Right hindlimb (tissue), 1 donor: ENCODE measurements around the gene TMPRSS13.

Source experiments
- DNase-seq: peaks from one replicate; pipeline ENCODE4 v3.0.0-alpha.2; 2018

The TMPRSS13 gene

GRCh38 chr11:117884994-117885393 is 44.2 kb downstream of the TMPRSS13 start:
- no peak for DNase-seq

GRCh38 chr11:117883063-117883462 is 46.1 kb downstream of the TMPRSS13 start:
- DNase-seq, result no peak

DNA sequence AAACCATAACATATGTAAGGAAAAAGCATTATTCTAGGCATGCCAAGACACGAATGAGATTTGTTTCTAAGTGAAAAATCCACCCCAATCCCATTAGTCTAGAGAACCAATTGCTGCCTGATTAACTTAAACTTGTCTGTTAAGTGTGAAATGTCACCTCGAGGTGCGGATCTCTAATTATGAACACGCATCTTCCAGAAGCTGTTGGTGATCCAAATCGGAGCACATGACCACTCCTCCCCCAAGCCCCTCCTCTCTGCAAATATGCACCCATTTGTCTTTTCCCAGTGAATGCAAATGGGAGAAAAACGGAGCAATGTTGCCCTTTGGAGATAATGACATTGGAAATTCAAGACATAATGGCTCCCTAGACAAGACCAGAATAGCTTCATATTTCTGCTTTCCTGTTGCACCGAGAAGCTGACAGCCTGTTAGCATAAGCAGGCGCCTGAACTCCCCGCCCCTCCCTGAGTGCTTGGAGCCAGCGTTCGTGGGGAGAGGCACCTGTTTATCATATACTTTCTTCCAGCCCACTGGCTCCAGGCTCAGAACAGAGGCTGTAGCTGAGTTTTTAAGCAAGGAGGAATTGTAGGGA is 46.8 kb downstream of the TMPRSS13 start:
- no peak for DNase-seq

DNA sequence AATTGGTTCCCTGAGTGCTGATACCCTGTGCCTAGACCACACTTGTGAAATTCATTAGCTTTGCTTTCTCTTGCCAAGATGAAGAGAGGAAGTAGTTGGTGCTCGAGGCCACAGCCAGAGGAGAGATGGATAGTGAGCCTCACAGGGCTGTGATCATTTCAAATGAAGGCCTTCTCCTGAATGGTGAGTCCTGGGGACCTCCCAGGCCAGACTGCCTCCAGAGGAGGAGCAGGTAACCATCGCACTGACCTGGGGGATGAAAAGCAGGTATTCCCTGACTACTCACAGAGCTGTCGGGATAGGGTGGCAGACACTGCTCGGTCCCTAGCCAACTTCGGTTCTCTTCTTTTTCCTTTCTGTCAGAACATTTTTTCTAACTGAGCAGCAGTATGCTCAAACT is 48.0 kb downstream of the TMPRSS13 start:
- DNase-seq, result no peak

DNA sequence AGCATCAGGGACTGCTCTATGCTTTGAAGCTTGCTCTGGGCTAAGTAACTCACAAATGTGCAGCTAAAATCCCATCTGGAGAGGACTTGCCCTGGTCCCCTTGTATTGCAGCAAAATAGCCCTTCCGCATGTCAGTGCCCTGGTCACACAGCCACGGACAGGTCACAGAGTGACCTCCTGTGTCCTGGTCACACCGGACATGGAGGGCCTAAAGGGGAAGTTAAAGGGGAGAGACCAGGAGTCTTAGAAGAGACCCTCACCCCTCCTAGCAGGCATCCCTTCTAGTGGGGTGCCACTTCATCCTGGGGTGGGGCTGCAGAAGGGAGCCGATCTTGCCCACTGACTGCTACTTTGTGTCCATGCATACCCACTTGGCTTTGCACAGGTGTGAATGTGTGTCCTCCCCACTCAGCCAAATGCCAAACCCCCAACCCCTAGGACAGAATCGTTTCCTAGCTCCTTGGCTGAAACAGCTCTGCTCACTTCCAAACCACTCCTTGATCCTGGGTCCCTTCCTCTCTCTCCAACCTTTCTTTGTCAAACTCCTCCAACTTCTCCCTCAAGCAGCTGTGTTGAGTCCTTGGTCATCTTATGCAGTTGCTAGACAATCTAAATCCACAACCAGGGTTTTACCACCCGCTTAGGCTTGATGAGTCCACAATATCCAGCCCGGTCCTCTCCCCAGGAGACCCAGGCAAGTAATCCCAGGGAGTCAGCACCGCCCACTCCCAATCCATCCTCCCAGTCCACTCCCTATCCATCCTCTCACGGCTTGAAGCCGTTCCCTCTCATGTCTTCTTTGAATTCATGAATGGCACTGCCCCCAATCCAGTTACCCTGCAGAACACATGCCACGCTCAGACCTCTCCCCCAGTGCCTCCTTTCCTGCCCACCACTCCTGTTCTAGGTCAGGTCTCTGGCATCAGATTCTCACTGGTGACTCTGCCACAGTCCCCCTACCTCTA is 49.4 kb downstream of the TMPRSS13 start:
- no peak for DNase-seq

DNA sequence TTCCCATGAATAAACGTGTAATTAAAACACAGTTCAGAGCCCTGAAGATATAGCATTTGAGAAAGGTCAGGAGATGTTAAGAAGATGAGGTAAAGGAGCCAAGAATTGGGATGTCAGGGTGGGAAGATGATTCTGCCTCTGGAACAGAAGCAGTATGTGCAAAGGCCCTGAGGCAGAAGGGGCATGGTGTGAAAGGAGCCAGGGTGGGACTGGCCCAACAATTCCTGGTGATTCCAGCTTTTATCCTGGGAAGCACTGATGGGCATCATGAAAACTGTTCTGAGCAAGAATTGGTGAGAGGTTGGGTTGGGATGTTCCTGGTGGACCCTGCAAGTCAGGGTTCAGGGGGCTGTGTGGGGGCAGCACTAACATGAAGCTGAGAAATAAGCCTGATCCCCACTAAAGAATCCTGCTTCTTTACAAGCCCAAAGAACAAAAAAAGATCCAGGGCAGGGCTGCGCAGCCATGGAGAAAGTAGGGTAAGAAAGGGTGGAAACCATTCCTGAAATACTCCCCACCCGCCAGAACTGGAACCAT is 50.2 kb downstream of the TMPRSS13 start:
- no peak for DNase-seq

DNA sequence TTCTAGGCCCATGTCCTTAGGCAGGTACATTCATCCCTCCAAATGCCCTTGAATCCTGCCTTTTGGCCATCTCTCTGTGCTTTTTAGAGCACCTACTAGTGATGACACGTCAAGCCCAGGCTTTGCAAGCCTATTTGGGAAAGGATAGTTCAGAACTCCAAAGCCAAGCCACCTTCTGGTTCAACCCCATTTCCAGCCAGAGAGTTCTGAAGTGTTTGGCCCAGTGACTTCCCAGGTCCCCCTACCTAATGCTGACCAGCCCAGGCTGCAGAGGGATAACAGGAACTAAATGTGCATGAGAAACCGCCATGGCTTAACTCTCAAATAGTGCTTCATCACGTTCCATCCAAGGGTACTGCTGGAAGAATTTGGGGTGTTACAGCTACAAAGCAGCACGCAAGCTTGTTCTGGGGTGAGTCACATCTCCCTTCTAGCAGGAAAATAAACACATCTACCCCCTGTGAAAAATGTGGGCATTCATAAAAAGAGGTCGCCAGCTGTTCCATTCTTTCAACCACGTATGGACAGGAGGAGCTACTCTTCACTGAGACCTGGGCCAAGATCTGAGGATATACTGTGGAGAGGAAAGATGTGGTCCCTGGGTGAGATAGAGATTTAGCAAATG is 50.8 kb downstream of the TMPRSS13 start:
- DNase-seq, result no peak

- DNase-seq, result no peak
These were observed 52.0 kb downstream of the TMPRSS13 start for GRCh38 chr11:117877120-117877784.

DNA sequence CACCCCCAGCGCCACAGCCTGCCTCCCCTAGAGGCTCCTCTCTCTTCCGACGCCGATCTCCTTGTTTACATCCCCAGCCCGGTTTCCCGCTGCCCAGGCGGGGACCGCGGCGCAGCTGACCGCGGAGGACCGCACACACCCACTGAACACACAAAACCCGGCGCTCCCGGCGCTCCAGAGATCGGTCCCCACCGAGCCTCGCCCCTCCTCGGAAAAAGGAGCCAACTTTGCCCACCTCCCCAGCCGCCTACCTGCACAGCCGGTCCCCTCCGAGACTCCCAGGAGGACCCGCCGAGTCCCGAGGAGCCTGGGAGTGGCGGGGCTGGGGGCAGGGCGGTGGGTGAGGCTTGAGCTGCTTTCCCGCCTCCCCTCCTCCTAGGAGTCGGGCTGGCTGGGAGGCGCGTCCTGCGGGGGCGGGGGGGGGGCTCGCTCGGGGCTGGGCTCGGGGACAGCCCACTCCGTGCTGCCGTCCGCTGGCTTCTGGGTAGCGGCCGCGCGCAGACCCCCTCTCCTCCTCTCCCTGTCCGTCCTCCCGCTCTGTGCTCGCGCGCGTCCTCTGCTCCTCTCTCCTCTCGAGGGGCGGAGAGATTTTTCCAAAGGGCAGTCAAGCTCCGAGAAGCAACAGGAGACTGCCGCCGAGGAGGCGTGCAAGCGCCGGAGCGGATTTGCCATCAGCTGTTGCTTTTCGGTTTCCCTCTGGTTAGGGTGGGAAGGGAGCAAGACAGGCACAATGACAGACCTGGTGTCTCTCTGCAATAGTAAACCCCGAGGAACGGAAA is 52.7 kb downstream of the TMPRSS13 start, which contains the start of gene FXYD6:
Gene FXYD6 (minus strand): TSS at position 318 of the 779 bp plus-strand sequence. CDS start 33,882 bp downstream, outside the sequence.
- DNase-seq, result peak; percentile 93

DNA sequence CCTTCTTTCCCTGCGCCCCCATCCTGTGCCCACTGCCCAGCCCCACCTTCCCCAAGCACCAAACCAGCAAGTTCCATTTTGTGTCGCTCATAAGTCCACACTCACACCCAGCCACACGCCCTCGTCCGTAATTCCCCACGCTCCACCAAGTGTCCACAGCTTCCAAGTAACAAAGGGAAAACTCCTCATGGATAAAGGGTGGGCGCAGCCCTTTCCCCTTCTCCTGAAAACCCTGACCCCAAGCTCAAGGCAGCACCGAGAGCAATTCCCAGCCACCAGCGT is 53.2 kb downstream of the TMPRSS13 start:
- no peak for DNase-seq

GRCh38 chr11:117875382-117876058 is 53.7 kb downstream of the TMPRSS13 start:
- DNase-seq, result no peak

DNA sequence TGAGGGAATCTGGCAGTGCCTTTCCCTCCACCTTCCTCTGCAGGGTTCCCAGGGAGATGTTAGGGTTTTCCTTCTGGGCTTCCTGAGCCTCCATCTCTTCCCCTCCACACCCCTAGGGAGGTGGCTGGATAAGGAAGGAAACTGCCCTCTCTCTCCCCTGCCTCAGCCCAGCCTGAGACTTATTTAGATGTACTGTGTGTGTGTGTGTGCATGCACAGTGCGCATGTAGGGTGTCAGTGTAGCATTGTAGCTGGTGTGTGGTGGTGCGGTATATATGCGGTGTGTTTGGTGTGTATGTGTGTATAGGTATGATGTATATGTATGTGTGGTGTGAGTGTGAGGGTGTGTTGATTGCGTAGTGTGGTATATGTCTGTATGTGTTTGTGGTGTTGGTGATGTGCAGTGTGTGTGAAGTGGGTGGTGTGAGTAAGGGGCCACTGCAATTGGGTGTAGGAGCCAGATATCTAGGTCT is 54.3 kb downstream of the TMPRSS13 start:
- no peak for DNase-seq

DNA sequence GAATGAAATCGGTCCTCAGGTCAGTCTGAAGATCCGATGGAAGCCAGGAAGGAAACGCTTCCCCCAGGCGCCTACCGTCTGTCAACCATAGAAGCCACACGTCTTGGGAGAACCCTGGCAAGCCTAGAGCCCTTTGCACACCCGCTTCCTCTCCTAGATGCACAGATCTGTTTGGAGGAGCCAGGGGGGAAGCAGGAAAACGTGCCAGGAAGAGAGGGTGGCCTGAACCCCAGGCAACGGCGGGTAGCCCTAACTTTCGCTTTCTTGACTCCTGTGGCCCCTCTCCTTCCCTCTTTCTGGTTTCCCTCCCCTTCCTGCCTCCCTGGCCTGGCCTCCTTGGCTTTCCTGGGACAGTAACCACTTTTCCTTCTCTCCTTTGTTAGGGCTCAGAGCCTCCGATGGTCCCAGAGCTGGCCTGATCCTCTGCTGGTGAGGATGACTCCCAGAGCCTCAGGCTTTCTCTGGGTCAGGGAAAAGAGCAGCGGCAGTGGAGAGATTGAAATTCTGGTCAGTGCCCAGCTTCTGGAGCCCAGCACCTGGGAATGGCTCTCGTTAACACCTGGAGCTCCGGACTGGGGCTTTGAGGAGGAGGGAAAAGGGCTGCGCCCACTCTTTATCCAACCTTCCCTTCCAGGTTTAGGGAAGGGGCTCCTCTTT is 54.8 kb downstream of the TMPRSS13 start:
- DNase-seq, result no peak

GRCh38 chr11:117873828-117874125 is 55.4 kb downstream of the TMPRSS13 start:
- DNase-seq, result no peak

- DNase-seq, result no peak
These were observed 56.0 kb downstream of the TMPRSS13 start for GRCh38 chr11:117872975-117873827.

- no peak for DNase-seq
These were observed 56.7 kb downstream of the TMPRSS13 start for GRCh38 chr11:117872420-117872961.

DNA sequence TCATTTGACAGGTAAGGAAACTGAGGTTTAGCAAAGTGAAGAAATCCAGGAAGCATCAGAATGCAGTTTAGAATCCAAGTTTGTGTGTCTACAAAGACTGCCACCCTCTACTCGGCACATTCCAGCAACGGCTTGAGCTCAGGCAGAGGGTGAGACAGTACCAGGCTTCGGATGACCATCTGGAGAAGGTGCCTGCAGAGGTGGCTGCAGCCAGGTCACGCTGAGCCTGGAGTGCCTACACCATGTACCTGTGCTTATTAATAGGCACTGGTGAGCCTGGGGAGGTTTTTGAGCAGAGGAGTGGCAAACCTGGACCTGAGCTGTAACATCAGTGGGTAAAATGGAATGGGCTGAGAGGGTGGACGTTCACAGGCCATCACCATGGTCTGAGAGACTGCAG is 57.4 kb downstream of the TMPRSS13 start:
- DNase-seq, result no peak

- DNase-seq, result no peak
These were observed 58.0 kb downstream of the TMPRSS13 start for GRCh38 chr11:117871160-117871559.

- peak; percentile 71 for DNase-seq
These were observed 58.9 kb downstream of the TMPRSS13 start for GRCh38 chr11:117870103-117870952.
